SU-DHL-6 (cell line): Measurements from ENCODE around the gene EVC2.

Experiments used
- H2AFZ ChIP-seq: fragments of 200-600 bp; sonication (generic); 2 replicates; pipeline ENCODE4 v1.6.1; 2014; ENCODE audit warnings: low read depth, mild to moderate bottlenecking, moderate library complexity, mixed read lengths, antibody characterized with exemption, low read length; ENCODE audit not compliant: severe bottlenecking
- H3F3A ChIP-seq: fragments of 200-600 bp; shearing (Covaris generic); 2 replicates; pipeline ENCODE4 v1.6.0; 2016; ENCODE audit warnings: antibody characterized with exemption, mild to moderate bottlenecking; ENCODE audit not compliant: insufficient read depth
- H3K27ac ChIP-seq: fragments of 200-600 bp; sonication (generic); 2 replicates; pipeline ENCODE4 v1.5.1; 2016; ENCODE audit warnings: low read depth, mild to moderate bottlenecking, low read length, moderate library complexity, mixed read lengths
- H3K27me3 ChIP-seq: fragments of 200-600 bp; sonication (generic), shearing (Covaris generic); 2 replicates; pipeline ENCODE4 v1.6.0; 2014; ENCODE audit warnings: mild to moderate bottlenecking, low read length
- H3K36me3 ChIP-seq: fragments of 200-600 bp; sonication (generic); 2 replicates; pipeline ENCODE4 v1.6.1; 2014; ENCODE audit warnings: mild to moderate bottlenecking, low read length, mixed read lengths
- H3K4me2 ChIP-seq: fragments of 300-600, 200-600 bp; shearing (Covaris generic), sonication (generic); 2 replicates; pipeline ENCODE4 v1.6.0; 2014; ENCODE audit warnings: low read length, low read depth, mild to moderate bottlenecking; ENCODE audit not compliant: poor library complexity, severe bottlenecking
- H3K4me3 ChIP-seq: fragments of 200-600 bp; sonication (generic); 2 replicates; pipeline ENCODE4 v1.5.1; 2014; ENCODE audit warnings: antibody characterized with exemption, low read length, mild to moderate bottlenecking, mixed read lengths; ENCODE audit not compliant: insufficient read depth, poor library complexity, severe bottlenecking
- H3K79me2 ChIP-seq: fragments of 200-600 bp; sonication (generic); 2 replicates; pipeline ENCODE4 v1.6.1; 2014; ENCODE audit warnings: mild to moderate bottlenecking, low read length, moderate library complexity; ENCODE audit not compliant: insufficient read depth
- H3K9ac ChIP-seq: fragments of 200-600 bp; sonication (generic); 2 replicates; pipeline ENCODE4 v1.7.0; 2014; ENCODE audit warnings: mild to moderate bottlenecking, low read length
- H3K9me2 ChIP-seq: fragments of 200-600 bp; sonication (generic); replicated peaks from 2 replicates; pipeline ENCODE4 v1.6.1; 2014; ENCODE audit warnings: low read length; ENCODE audit not compliant: insufficient read depth
- H3K9me3 ChIP-seq: fragments of 200-600 bp; sonication (generic); 2 replicates; pipeline ENCODE4 v1.6.1; 2014; ENCODE audit warnings: low read length, mixed read lengths; ENCODE audit not compliant: insufficient read depth
- H4K20me1 ChIP-seq: fragments of 200-600 bp; sonication (generic); 2 replicates; pipeline ENCODE4 v1.6.1; 2014; ENCODE audit warnings: low read depth, mild to moderate bottlenecking, antibody characterized with exemption, low read length, moderate library complexity, mixed read lengths
- EZH2phosphoT487 ChIP-seq: fragments of 200-600 bp; sonication (generic), shearing (Covaris generic); conservative IDR thresholded peaks from 2 replicates; pipeline ENCODE4 v1.6.1; 2018; ENCODE audit warnings: mild to moderate bottlenecking, antibody characterized with exemption, low read length, moderate library complexity, mixed read lengths
- TF ChIP-seq, protein P1 (sequence below): fragments of 200-600 bp; sonication (generic); IDR thresholded peaks from one replicate; pipeline ENCODE4 v1.5.1; 2017; ENCODE audit warnings: antibody characterized with exemption, mild to moderate bottlenecking, low read length, moderate library complexity; ENCODE audit not compliant: insufficient read depth, poor library complexity, severe bottlenecking

EVC2 gene

DNA sequence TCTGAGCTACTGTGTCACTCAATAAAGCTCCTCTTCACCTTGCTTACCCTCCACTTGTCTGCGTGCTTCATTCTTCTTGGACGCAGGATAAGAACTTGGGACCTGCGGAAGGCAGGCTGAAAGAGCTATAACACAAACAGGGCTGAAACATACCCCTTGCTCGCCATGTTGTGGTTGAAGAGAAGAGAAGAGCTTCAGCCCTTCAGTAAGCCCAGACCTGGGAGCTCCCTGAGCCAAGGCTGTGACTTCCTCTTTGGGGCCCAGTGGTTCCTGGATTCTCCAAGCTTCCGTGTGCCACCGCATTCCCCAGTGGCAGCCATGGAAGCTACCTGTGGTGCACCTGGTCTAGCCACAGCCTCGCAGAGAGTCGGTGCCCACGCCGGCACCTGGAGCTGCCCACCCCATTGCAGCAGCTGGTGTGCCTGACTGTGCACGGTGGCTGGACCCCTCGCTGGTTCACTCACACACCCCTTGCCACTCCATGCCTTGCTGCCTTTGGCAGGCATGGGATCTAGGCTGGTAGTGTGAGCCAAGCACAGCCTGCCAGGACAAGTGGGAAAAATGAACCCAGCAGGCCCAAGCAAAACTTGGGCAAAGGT, 160.6 kb downstream of the EVC2 start:
- Histone ChIP-seq H3F3A (no peaks in the 10 kb centered on the region), H3K27ac (no peak overlapping the region), H4K20me1 (no peaks in the 10 kb centered on the region), H3K36me3 (no peaks in the 10 kb centered on the region), H3K9me2 (no peaks in the 10 kb centered on the region), H3K9ac (no peak overlapping the region), H2AFZ (no peak overlapping the region), H3K9me3 (no peaks in the 10 kb centered on the region), H3K79me2 (no peaks in the 10 kb centered on the region), H3K4me3 (no peak overlapping the region), H3K27me3 (no peaks in the 10 kb centered on the region), H3K4me2 (no peak overlapping the region)
- no peak for TF ChIP-seq EZH2phosphoT487
- TF ChIP-seq, protein P1, sequence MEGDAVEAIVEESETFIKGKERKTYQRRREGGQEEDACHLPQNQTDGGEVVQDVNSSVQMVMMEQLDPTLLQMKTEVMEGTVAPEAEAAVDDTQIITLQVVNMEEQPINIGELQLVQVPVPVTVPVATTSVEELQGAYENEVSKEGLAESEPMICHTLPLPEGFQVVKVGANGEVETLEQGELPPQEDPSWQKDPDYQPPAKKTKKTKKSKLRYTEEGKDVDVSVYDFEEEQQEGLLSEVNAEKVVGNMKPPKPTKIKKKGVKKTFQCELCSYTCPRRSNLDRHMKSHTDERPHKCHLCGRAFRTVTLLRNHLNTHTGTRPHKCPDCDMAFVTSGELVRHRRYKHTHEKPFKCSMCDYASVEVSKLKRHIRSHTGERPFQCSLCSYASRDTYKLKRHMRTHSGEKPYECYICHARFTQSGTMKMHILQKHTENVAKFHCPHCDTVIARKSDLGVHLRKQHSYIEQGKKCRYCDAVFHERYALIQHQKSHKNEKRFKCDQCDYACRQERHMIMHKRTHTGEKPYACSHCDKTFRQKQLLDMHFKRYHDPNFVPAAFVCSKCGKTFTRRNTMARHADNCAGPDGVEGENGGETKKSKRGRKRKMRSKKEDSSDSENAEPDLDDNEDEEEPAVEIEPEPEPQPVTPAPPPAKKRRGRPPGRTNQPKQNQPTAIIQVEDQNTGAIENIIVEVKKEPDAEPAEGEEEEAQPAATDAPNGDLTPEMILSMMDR: no peak

DNA sequence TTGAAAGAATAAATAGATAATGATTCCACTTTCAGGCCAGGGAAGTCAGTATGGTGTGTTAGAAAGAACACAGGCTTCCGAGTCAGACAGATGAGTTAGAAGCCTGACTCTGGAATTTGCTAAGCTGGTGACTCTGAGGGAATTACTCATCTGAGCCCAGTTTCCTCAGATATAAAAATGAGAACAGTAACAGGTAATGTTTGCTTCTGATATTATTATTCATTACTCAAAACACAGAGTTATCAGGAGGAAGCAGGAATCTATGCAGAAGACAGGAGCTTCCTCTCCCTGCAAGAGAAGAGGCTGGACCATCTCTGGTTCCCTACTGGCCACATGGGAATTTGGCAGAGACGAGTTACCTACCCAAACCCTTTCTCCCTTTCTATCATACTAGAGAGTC, 163.1 kb downstream of the EVC2 start:
- Histone ChIP-seq H3F3A (no peaks in the 10 kb centered on the region), H3K4me3 (no peak overlapping the region), H3K79me2 (no peaks in the 10 kb centered on the region), H3K9me3 (no peaks in the 10 kb centered on the region), H3K9me2 (no peaks in the 10 kb centered on the region), H4K20me1 (no peaks in the 10 kb centered on the region), H3K27ac (no peak overlapping the region), H3K27me3 (no peaks in the 10 kb centered on the region), H3K4me2 (no peak overlapping the region), H3K9ac (no peak overlapping the region), H2AFZ (no peak overlapping the region), H3K36me3 (no peaks in the 10 kb centered on the region)
- TF ChIP-seq, protein P1: no peak
- no peak for TF ChIP-seq EZH2phosphoT487

DNA sequence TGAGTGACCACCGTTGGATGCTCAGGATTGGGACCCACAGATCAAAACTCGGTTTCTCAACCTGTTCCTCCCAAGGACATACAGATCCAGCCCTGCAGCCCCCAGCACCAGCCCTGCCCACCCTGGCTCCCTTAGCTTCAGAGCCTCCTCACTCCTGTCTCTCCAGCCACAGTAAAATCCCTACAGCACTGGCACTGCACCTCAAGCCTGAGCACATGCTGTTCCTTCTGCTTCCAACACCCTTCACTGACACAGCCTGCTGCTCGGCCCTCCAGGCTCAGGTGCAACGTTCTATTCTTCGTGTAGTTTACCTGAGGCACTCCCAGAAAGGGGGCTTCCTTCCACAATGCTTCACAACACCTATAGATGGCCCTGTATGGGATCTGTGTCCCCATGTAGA, 163.6 kb downstream of the EVC2 start:
- no peak overlapping the region for H3K27ac ChIP-seq
- H3K9me2 ChIP-seq: no peaks in the 10 kb centered on the region
- H2AFZ ChIP-seq: no peak overlapping the region
- H3K9ac ChIP-seq: no peak overlapping the region
- no peaks in the 10 kb centered on the region for H3K36me3 ChIP-seq
- H3K4me3 ChIP-seq: no peak overlapping the region
- no peaks in the 10 kb centered on the region for H3F3A ChIP-seq
- no peaks in the 10 kb centered on the region for H3K79me2 ChIP-seq
- no peak overlapping the region for H3K4me2 ChIP-seq
- H4K20me1 ChIP-seq: no peaks in the 10 kb centered on the region
- no peak for TF ChIP-seq EZH2phosphoT487
- TF ChIP-seq, protein P1: no peak
- H3K9me3 ChIP-seq: no peaks in the 10 kb centered on the region
- H3K27me3 ChIP-seq: no peaks in the 10 kb centered on the region

DNA sequence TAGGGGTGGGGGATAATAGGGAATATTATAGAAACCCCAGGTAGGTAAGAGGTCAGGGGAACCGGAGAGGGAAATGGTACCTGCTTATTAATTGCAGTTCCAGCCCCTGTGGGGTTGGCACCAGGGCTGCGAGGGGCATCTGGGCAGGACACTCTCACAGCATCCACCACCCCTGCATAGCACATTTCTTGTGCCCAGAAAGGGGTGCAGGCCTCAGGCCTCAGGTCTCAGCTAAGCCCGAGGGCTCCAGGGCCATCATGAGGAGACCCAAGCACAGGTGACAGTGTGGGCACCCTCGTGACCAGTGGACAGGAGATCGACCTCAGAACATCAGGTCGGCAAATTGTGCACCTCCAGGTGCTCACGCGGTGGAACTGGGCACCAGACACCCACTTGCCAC, 164.7 kb downstream of the EVC2 start:
- no peaks in the 10 kb centered on the region for H3K27me3 ChIP-seq
- TF ChIP-seq, protein P1: no peak
- TF ChIP-seq EZH2phosphoT487: no peak
- H3K9ac ChIP-seq: no peak overlapping the region
- no peak overlapping the region for H3K4me2 ChIP-seq
- no peak overlapping the region for H2AFZ ChIP-seq
- no peak overlapping the region for H3K27ac ChIP-seq
- no peaks in the 10 kb centered on the region for H4K20me1 ChIP-seq
- H3K9me3 ChIP-seq: no peaks in the 10 kb centered on the region
- no peaks in the 10 kb centered on the region for H3K79me2 ChIP-seq
- H3K36me3 ChIP-seq: no peaks in the 10 kb centered on the region
- no peaks in the 10 kb centered on the region for H3F3A ChIP-seq
- no peaks in the 10 kb centered on the region for H3K9me2 ChIP-seq
- H3K4me3 ChIP-seq: no peak overlapping the region
